PFSK-1 (cell line): ENCODE data around the gene PLIN4.

ENCODE experiments used
- POLR2AphosphoS5 ChIP-seq: IDR thresholded peaks from 2 replicates; pipeline ENCODE4 v1.6.1; 2012; ENCODE audit warnings: low read depth, mild to moderate bottlenecking, control low read depth, low read length, moderate library complexity
- SIN3A ChIP-seq: IDR thresholded peaks from 2 replicates; pipeline ENCODE4 v1.6.1; 2012; ENCODE audit warnings: mild to moderate bottlenecking, low read length, moderate library complexity, borderline replicate concordance; ENCODE audit not compliant: insufficient read depth
- TAF1 ChIP-seq: IDR thresholded peaks from 2 replicates; pipeline ENCODE4 v1.6.1; 2012; ENCODE audit warnings: low read length, control low read depth, borderline replicate concordance; ENCODE audit not compliant: insufficient read depth

DNA sequence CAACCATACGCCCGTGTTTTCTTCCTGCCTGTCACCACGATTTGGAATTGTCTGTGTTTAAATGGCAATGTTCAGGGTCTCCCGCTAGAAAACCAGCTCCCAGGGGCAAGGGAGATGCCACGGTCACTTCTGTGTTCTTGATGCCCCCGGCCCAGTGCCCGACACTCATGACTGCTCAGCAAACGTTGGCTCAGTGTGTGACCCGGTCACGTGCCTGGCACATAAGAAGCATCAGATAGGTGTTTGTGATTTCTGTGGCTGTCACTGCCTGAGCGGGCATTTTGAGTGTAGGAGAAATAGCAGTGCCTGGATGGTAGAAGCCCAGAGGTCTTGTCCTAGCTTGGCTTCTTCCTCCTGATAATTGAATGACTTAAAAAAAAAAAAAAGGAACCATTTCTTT lies 30.7 kb downstream of the PLIN4 start:
- TF ChIP-seq POLR2AphosphoS5 = no peak
- no peak for TF ChIP-seq TAF1
- no peak for TF ChIP-seq SIN3A
